Mesenchymal stem cell (in vitro differentiated cells and primary cell): ENCODE results near the gene DRP2.

Source experiments
- DNase-seq: peaks from one replicate; pipeline ENCODE4 v3.0.0-alpha.2; 2013
- H2AFZ ChIP-seq: one replicate; pipeline ENCODE4 v1.6.1; 2013; ENCODE audit warnings: low read depth, mild to moderate bottlenecking, control low read depth, inconsistent platforms, low read length, moderate library complexity
- H2AK5ac ChIP-seq: 2 replicates; pipeline ENCODE4 v1.6.1; 2013; ENCODE audit warnings: low read length, moderate library complexity, mild to moderate bottlenecking, inconsistent platforms; ENCODE audit not compliant: severe bottlenecking
- H2BK120ac ChIP-seq: one replicate; pipeline ENCODE4 v1.6.1; 2013; ENCODE audit warnings: low read depth, mild to moderate bottlenecking, inconsistent platforms, low read length, moderate library complexity
- H2BK12ac ChIP-seq, 2 experiments: one replicate each; pipeline ENCODE4 v1.6.1; 2013; ENCODE audit warnings: inconsistent platforms in 2 of 2, low read length in 2 of 2, mild to moderate bottlenecking in 2 of 2, moderate library complexity in 2 of 2, control low read depth in 1 of 2
- H2BK15ac ChIP-seq: one replicate; pipeline ENCODE4 v1.6.1; 2013; ENCODE audit warnings: mild to moderate bottlenecking, low read depth, inconsistent platforms; ENCODE audit not compliant: poor library complexity, severe bottlenecking
- H2BK5ac ChIP-seq: 2 replicates; pipeline ENCODE4 v1.6.1; 2013; ENCODE audit warnings: low read depth, mild to moderate bottlenecking, low read length, control low read depth, inconsistent platforms; ENCODE audit not compliant: poor library complexity, severe bottlenecking
- H3K14ac ChIP-seq, 2 experiments: one replicate each; pipeline ENCODE4 v1.6.1; 2013; ENCODE audit warnings: inconsistent platforms in 2 of 2, low read length in 2 of 2, control low read depth in 1 of 2, mild to moderate bottlenecking in 1 of 2, moderate library complexity in 1 of 2
- H3K18ac ChIP-seq, 2 experiments: one replicate each; pipeline ENCODE4 v1.6.1; 2013; ENCODE audit warnings: inconsistent platforms in 2 of 2, low read length in 2 of 2, control low read depth in 1 of 2, low read depth in 1 of 2, mild to moderate bottlenecking in 1 of 2
- H3K23ac ChIP-seq, 2 experiments: one replicate each; pipeline ENCODE4 v1.6.1; 2013; ENCODE audit warnings: inconsistent platforms in 2 of 2, low read length in 2 of 2, mild to moderate bottlenecking in 2 of 2, moderate library complexity in 2 of 2, control low read depth in 1 of 2
- H3K27ac ChIP-seq: 2 replicates; pipeline ENCODE4 v1.5.1; 2013; ENCODE audit warnings: mild to moderate bottlenecking, moderate library complexity, low read length, control low read depth, inconsistent platforms; ENCODE audit not compliant: poor library complexity, severe bottlenecking
- H3K27me3 ChIP-seq, 2 experiments: 2 replicates each; pipeline versions ENCODE4 v1.6.1 to v1.7.0; 2013; ENCODE audit warnings: low read length in 2 of 2, mild to moderate bottlenecking in 2 of 2, moderate library complexity in 2 of 2, control low read depth in 1 of 2, inconsistent platforms in 1 of 2; ENCODE audit not compliant: control insufficient read depth in 1 of 2, insufficient read depth in 1 of 2
- H3K36me3 ChIP-seq, 2 experiments: 2 replicates each; pipeline versions ENCODE4 v1.6.1 to v1.7.0; 2013; ENCODE audit warnings: low read length in 2 of 2, control low read depth in 1 of 2, inconsistent platforms in 1 of 2, low read depth in 1 of 2, mild to moderate bottlenecking in 1 of 2; ENCODE audit not compliant: insufficient read depth in 2 of 2, control insufficient read depth in 1 of 2
- H3K4ac ChIP-seq, 2 experiments: one replicate each; pipeline ENCODE4 v1.6.1; 2013; ENCODE audit warnings: inconsistent platforms in 2 of 2, low read length in 2 of 2, mild to moderate bottlenecking in 2 of 2, moderate library complexity in 2 of 2, control low read depth in 1 of 2, low read depth in 1 of 2
- H3K4me1 ChIP-seq: 2 replicates; pipeline ENCODE4 v1.6.1; 2013; ENCODE audit warnings: low read depth, low read length, control low read depth; ENCODE audit not compliant: control insufficient read depth, insufficient read depth
- H3K4me2 ChIP-seq: 2 replicates; pipeline ENCODE4 v1.6.1; 2013; ENCODE audit warnings: low read length, mild to moderate bottlenecking, inconsistent platforms; ENCODE audit not compliant: poor library complexity, severe bottlenecking
- H3K4me3 ChIP-seq, 2 experiments: 2 replicates each; pipeline versions ENCODE4 v1.5.1 to v1.7.0; 2013; ENCODE audit warnings: low read length in 2 of 2, mild to moderate bottlenecking in 2 of 2, control low read depth in 1 of 2, low read depth in 1 of 2; ENCODE audit not compliant: insufficient read depth in 1 of 2
- H3K79me1 ChIP-seq: replicated peaks from 2 replicates; pipeline ENCODE4 v1.6.1; 2013; ENCODE audit warnings: mild to moderate bottlenecking, control low read depth, low read length, inconsistent platforms; ENCODE audit not compliant: poor library complexity, severe bottlenecking
- H3K9ac ChIP-seq: 2 replicates; pipeline ENCODE4 v1.7.0; 2013; ENCODE audit warnings: mild to moderate bottlenecking, low read length, moderate library complexity
- H3K9me3 ChIP-seq: 2 replicates; pipeline ENCODE4 v1.7.0; 2013; ENCODE audit warnings: mild to moderate bottlenecking, low read length; ENCODE audit not compliant: control insufficient read depth
- H4K8ac ChIP-seq: one replicate; pipeline ENCODE4 v1.6.1; 2013; ENCODE audit warnings: inconsistent platforms, mild to moderate bottlenecking, low read length, moderate library complexity
- H4K91ac ChIP-seq: one replicate; pipeline ENCODE4 v1.6.1; 2013; ENCODE audit warnings: mild to moderate bottlenecking, low read length, inconsistent platforms
- WGBS: methylation state at CpG from one replicate; pipeline ENCODE4 v1.1.7; 2013; ENCODE audit warnings: mixed read lengths; 5-methylcytosine and 5-hydroxymethylcytosine counted together

Gene DRP2

DNA sequence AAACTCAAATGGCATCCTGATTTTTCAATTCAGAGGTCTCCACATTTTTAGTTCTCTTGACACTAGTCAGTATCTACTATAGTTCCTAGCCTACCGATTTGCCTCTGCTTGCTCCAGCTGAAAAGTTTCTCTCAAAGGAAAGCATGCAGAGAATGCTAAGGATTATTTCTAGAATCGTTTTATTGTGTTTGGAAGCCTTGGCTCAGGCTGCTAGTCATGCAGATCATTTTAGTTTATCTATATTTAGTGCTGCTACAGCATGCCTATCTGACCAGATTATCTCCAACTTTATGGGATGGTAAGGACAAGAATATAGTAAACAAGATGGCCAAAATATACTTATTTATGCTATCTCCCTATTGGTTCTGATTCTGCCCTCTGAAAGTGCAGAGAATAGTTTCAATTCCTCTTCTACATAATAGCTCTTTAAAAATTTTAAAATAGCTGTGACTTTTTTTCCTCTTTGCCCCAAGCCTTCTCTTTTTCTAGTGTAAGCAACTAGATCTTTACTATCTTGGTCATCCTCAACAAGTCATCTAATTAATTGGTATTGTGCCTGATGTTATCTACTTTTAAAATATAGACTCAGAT is 15.7 kb upstream of the DRP2 start:
- Histone ChIP-seq H3K4me1 (no peaks in the 10 kb centered on the region), H4K8ac (no peak overlapping the region), H3K4ac (no peak overlapping the region), H3K36me3 (no peaks in the 10 kb centered on the region), H3K27me3 (peaks cover 0 to 3% of the 10 kb centered on the region in 2 experiments), H3K4me2 (no peak overlapping the region), H3K4me3 (no peak overlapping the region), H3K9me3 (no peaks in the 10 kb centered on the region), H3K23ac (no peak overlapping the region), H3K18ac (no peak overlapping the region), H3K27ac (no peak overlapping the region), H3K14ac (no peak overlapping the region), H2AK5ac (no peak overlapping the region), H2BK15ac (no peak overlapping the region), H2BK120ac (no peak overlapping the region), H3K9ac (no peak overlapping the region), H2AFZ (no peak overlapping the region), H2BK12ac (no peak overlapping the region), H2BK5ac (no peak overlapping the region), H3K79me1 (no peaks in the 10 kb centered on the region), H4K91ac (no peak overlapping the region)
- no peak for DNase-seq
- WGBS = no CpG with 5 or more reads among the region's 2 CpGs

DNA sequence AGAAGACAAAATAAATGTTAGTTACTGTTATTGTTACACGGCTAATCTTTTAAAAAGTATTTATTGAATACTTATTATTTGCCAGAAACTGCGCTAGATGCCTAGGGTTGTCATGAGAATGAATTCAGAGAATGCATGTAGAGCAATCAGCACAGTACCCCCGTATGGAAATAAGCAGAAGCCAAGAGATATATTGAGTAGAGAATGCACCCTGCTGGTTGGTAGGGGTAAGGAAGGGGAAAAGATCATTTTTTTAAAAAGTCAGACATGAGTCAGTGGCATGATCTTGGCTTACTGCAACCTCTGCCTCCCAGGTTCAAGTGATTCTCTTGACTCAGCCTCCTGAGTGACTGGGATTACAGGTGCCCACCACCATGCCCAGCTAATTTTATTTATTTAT is 13.1 kb upstream of the DRP2 start:
- H3K9me3 ChIP-seq = no peaks in the 10 kb centered on the region
- no peaks in the 10 kb centered on the region for H3K36me3 ChIP-seq
- no peak overlapping the region for H2BK5ac ChIP-seq
- no peak overlapping the region for H3K9ac ChIP-seq
- H3K4ac ChIP-seq = no peak overlapping the region
- no peaks in the 10 kb centered on the region for H3K4me1 ChIP-seq
- no peak overlapping the region for H3K27ac ChIP-seq
- H4K91ac ChIP-seq = no peak overlapping the region
- no peak overlapping the region for H3K14ac ChIP-seq
- no peak overlapping the region for H2AFZ ChIP-seq
- peaks cover 0 to 13% of the 10 kb centered on the region in 2 experiments for H3K27me3 ChIP-seq
- no peak overlapping the region for H2BK120ac ChIP-seq
- H2AK5ac ChIP-seq = no peak overlapping the region
- DNase-seq = peak; percentile 58
- no peak overlapping the region for H3K4me2 ChIP-seq
- H3K79me1 ChIP-seq = no peaks in the 10 kb centered on the region
- no peak overlapping the region for H4K8ac ChIP-seq
- no peak overlapping the region for H2BK15ac ChIP-seq
- H3K23ac ChIP-seq = no peak overlapping the region
- WGBS = 36% methylated on average over 2 of the region's 3 CpGs
- no peak overlapping the region for H2BK12ac ChIP-seq
- no peak overlapping the region for H3K18ac ChIP-seq
- H3K4me3 ChIP-seq = no peak overlapping the region

DNA sequence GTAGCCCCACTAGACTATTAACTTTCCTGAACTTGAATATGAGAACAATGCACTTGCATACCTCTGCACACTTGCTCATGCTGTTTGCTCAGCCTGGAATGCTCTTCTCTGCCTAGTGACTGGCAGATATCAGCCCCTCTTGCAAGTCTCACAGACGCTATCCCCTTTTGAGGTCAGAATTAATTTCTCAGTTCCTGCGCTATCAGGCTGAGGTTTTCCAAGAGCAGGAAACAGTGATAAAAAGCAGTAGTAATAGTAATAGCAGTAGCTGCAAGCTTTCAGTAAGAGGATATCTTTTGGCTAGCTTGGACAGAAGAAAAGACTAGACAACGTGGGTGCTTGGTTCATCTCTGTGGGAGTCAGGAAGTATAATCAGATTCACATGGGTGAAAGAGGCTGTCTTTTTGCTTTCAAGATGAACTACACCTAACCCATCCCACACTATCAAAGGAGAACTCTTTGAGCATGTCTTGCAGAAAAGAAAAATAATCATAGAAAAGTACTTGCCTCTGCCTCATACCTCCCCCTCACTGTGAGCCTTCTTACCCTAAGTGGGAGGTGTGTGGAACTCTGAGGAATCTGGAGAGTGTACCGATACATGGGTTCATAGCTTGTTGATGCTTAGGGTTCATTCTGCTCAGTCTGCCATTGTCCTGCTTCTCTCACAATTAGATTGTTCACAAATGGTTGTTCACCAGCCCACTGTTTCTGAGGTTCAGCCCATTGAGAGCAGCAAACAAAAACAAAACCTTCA is 11.3 kb upstream of the DRP2 start:
- no peak overlapping the region for H2BK120ac ChIP-seq
- H2BK15ac ChIP-seq = no peak overlapping the region
- peak overlapping the region; percentile 12 for H4K8ac ChIP-seq
- no peak overlapping the region for H2AFZ ChIP-seq
- no peak overlapping the region for H3K4me3 ChIP-seq
- H2BK5ac ChIP-seq = no peak overlapping the region
- H3K27ac ChIP-seq = no peak overlapping the region
- H3K4me1 ChIP-seq = no peaks in the 10 kb centered on the region
- no peak overlapping the region for H2AK5ac ChIP-seq
- H3K27me3 ChIP-seq = peaks cover 0 to 22% of the 10 kb centered on the region in 2 experiments
- no peak overlapping the region for H3K14ac ChIP-seq
- H3K79me1 ChIP-seq = no peaks in the 10 kb centered on the region
- no peak overlapping the region for H3K9ac ChIP-seq
- no peak for DNase-seq
- peak overlapping the region in 1 of 2 experiments; percentile 78 for H2BK12ac ChIP-seq
- H3K9me3 ChIP-seq = no peaks in the 10 kb centered on the region
- 6% methylated on average over 2 of the region's 4 CpGs for WGBS
- no peaks in the 10 kb centered on the region for H3K36me3 ChIP-seq
- no peak overlapping the region for H3K18ac ChIP-seq
- H3K4ac ChIP-seq = no peak overlapping the region
- no peak overlapping the region for H3K4me2 ChIP-seq
- no peak overlapping the region for H4K91ac ChIP-seq
- H3K23ac ChIP-seq = no peak overlapping the region

DNA sequence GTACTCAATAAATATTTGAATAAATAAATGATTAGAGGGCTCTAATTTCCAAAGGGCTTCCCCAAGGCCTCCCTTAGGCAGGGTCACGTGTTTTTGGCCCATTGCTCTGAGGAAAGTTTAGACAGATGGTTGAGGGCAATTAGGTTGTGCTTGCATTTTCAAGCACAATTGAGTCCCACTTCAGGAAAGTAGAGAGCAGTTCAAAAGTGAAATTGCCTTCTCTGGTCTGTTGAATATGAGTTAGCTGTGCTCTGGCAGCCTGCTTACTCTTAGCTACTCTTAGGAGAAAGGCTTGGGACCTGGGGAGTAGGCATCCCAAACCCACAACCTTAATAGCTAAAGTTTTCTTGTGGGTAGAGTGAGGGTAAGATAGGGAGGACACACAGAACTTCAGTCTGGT is 9.0 kb upstream of the DRP2 start:
- Histone ChIP-seq H3K14ac (no peak overlapping the region), H3K4ac (no peak overlapping the region), H4K91ac (no peak overlapping the region), H3K9me3 (no peaks in the 10 kb centered on the region), H3K4me3 (no peak overlapping the region), H2AK5ac (no peak overlapping the region), H2BK12ac (no peak overlapping the region), H3K36me3 (no peaks in the 10 kb centered on the region), H2AFZ (no peak overlapping the region), H2BK120ac (no peak overlapping the region), H3K9ac (no peak overlapping the region), H4K8ac (no peak overlapping the region), H3K27ac (no peak overlapping the region), H3K27me3 (peaks cover 0 to 36% of the 10 kb centered on the region in 2 experiments), H2BK15ac (no peak overlapping the region), H3K79me1 (no peaks in the 10 kb centered on the region), H3K18ac (no peak overlapping the region), H2BK5ac (no peak overlapping the region), H3K4me1 (no peaks in the 10 kb centered on the region), H3K23ac (no peak overlapping the region), H3K4me2 (no peak overlapping the region)
- 77% methylated on average over 1 of the region's 1 CpG for WGBS
- DNase-seq = no peak
